HG02938 (cell line): ENCODE measurements around the gene ZFHX2.

ENCODE experiments used
- ATAC-seq: cut with Tn5 transposase; IDR thresholded peaks from one replicate; pipeline ENCODE4 v1.9.1; 2021; ENCODE audit warnings: mild to moderate bottlenecking, moderate library complexity; ENCODE audit not compliant: unreplicated experiment

ZFHX2 gene

DNA sequence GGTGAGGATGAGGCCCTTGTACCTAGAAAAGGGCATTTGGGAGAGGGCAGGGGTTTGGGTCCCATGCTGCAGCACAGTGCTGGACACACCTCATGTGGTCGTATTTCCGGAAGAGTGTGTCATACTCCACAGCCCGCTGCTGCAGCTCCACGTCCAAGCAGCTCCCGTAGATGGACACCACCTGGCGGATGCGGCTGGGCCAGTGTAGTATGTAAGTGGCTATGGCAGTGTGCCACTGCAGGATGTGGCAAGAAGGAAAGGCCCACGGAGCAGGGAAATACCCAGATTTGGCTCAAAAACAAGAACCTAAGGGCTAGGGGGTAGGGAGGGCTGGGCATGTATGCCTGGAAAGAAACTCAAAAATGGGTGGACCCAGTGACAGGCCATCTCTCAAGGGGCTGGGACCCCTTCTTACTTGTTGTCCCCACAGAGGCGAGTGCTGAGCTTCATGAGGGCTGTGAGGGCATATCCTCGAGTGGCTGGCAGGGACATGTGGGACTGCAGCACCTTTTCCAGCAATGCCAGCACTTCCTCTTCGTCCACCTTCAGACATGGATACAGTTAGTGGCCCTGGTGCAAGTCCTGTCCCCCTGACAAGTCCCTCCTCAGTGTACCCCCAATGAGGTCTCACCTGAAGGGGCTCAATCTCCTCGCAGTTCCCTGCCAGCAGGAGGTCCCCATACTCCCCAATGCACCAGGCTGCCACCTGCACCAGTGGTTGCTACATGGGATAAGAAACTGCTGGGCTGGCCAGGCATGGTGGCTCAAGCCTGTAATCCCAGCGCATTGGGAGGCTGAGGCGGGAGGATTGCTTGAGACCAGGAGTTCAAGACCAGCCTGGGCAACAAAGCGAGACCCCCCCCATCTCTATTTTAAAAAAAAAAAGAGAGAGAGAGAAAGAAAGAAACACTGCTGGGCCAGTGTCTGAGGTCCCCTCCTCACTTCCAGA, 10.6 kb upstream of the ZFHX2 start:
- ATAC-seq: no peak

DNA sequence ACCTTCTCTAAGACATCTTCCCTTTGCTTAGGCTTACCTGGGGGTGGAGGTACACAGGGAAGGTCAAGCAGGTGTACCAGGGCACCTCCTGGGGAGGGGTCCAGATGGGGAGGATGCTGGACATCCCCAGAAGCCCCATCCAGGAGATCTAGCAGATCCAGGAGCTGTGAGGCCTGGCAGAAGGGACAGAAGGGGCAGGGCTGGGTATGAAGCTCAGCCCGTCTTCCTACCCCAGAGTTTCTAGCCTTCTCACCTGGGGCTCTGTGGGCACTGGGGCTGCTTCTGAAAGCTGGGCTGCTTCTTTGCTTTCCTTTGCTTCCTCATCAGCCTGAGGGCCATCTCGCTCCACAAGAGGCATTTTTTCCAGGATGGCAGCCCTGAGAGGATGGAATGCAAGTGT, 9.7 kb upstream of the ZFHX2 start:
- no peak for ATAC-seq

GRCh38 chr14:23559926-23560520, 8.5 kb upstream of the ZFHX2 start:
- no peak for ATAC-seq

DNA sequence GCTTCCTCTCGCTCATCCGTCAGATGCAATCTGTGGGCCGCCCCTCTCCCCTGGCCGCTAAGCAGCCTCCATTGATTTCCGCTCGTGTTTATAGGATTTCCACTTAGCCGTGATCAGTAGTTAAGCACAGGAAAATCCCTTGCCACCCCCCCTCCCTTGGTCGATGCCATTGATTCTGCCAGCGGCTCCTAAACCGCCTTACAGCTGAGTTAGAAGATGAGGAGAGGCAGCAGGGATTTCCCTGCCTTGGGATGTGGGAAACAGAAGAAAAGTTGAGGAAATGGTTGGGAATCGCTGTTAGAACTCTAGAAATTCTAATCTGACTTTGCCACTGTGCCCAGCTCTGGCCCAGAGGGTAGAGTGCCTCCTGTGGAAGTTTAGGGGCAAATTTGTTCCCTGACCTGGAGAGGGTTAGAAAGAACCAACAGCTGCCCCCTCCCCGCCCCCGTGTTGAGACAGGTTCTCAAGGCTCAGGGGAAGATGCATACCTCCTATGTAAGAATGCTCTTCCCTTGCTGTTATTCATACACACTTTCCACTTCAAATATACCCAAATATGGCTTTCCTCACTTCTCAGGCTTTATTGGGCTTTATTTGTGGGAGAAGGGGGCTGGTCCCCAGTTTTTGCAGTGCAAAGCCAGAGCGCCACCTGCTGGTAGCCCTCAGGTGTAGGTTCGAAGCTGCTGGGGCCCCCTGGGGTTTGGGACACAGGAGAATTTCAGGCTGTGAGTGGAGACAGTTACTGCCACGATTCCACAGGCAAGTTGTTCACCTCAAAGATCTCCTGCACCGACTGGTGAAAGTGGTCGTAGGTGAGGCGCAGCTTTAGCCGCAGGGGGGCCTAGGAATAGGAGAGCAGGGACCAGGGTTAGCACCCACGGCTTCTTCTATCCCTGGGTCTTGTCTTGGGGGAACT, 7.7 kb upstream of the ZFHX2 start:
- no peak for ATAC-seq

- no peak for ATAC-seq
Measured at GRCh38 chr14:23558346-23559009, 6.9 kb upstream of the ZFHX2 start.

DNA sequence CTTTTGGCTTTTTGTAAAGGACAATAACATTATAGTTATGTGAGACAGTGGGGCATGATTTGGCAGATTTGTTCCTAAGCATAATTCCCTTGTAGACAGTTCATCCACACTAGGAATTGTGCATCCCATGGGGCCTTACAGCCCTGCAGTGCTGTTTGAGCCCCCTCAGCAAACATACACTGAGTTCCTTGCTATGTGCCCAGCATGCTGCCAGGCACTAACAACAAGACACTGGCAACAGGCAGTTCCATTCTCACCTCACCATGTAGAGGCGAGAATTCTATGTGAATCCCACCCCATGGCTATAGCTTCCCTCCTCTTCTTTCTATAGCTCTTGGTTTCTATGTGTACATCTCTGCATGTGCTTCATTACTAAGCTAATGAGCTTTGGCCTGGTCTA, 6.4 kb upstream of the ZFHX2 start:
- no peak for ATAC-seq

GRCh38 chr14:23557521-23557920, 6.0 kb upstream of the ZFHX2 start:
- ATAC-seq: no peak

GRCh38 chr14:23556700-23557440, 5.3 kb upstream of the ZFHX2 start:
- no peak for ATAC-seq

- ATAC-seq: peak; percentile 79
Measured at GRCh38 chr14:23555882-23556699, 4.5 kb upstream of the ZFHX2 start, which contains the start of gene THTPA. THTPA (plus strand) TSS chr14:23556271; CDS start chr14:23556758, 487 bp downstream.

GRCh38 chr14:23555533-23555881, 3.9 kb upstream of the ZFHX2 start:
- no peak for ATAC-seq

DNA sequence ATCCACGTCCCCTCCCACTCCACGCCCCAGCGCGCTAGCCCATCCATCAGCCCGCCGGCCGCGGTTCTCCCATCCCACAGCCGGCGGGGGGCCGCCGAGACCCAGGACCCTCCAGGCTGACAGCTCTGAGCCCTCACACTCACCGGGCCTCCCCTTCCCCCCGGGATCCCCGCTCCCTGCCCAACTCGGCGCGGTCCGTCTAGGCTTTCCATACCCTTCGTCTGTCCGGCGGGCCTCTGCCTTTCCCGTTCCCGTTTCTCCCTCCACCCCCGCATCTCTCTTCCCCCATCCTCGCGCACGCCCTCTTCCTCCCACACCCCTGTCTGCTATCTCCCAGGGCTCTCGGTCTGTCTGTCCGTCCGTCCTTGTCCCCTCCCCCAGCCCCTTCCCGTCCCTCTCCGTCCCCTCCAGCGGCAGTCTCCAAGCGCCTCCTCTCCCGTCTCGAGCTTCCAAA, 726 bp downstream of the ZFHX2 start:
- no peak for ATAC-seq

DNA sequence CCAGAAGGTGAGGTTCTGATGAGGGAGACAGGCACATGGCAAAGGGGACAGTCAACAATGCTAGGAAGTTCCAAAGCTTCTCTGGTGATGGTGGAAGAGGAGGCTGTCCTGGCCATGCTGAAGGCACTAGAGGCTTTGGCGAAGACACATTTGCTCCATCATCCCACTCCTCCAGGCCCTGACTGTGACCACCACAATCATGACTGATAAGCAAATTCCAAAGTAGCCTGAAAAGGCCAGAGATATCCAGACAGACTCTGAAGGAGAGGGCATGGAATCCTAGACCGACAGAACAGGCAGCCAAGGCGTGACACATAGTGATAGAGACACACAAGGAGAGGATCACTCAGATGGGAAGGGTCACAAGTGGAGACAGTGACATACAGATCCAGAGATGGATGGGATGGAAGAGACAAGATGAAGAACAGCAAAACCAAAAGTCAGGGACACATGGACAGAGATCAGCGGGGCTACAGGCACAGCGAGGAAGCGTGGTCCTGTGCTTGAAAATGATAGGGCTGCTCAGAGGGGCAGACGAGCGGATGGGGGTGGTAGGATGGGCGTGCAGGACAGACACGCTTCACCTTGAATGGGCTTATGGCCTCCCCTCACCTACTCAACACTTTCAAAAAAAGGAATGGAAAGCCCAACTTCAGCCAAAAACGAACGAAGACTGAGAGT, 1.3 kb downstream of the ZFHX2 start:
- ATAC-seq: no peak

DNA sequence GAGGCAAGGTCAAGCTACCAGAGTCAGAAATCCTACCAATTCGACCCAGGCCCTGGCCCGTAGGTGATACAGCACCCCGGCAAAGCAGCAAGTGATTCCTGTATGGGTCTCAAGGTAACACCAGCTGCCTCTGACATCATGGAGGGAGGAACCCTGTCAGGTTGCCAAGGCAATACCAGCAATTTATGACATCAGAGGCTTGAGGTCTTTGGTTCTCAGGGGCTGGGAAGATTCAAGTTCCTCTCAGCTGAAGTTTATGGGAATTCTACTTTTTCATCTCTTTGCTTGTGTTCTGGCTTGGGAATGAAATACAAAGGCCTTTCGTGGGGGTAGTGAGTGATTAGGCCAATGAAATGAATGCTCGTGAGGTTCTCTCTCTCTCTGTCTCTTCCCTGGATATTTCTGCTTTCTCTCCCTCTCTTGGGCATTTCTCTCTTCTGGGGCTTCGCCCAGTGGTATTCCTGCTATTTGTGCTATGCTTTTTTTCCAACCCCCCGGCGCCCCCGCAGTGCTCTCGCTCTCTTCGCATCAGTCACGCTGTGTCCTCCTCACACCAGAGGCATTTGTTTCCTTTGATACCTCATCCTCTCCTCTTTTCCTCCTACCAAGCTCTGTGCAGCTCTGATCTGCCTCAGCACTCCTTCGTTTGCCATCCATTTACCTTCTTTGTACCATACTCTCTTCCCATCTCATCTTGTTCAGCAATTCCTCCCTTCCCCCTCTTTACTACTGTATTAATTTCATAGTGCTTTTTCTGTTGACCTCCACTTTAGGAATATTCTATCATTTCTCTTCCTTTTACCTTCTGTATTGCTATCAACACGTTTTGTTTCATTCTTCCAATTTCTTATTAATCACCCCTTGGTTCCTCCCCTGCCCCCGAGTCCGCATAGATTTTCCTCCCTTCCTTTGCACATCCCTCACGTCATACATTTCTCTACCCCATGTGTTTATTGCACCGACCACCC, 2.9 kb downstream of the ZFHX2 start:
- no peak for ATAC-seq

DNA sequence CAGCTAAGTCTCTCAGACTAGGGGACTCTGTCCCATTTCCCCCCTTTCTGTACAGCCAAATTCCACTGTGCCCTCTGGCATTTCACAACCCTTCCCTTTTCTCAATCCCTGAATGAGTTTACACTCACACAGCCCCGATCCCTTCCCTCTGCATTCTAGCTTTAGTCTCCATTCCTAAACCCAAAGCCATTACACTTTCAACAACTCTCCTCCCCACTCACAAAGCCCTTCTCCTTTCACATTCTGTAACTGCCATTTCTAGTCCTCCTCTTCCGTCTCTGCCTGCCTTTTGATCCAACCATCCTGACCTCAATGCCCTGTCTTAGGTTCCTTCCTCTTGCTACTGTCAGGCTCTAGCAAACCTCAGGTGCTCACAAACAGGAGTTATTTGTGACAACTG, 3.6 kb downstream of the ZFHX2 start:
- no peak for ATAC-seq

- no peak for ATAC-seq
Measured at GRCh38 chr14:23546450-23547035, 5.0 kb downstream of the ZFHX2 start.

DNA sequence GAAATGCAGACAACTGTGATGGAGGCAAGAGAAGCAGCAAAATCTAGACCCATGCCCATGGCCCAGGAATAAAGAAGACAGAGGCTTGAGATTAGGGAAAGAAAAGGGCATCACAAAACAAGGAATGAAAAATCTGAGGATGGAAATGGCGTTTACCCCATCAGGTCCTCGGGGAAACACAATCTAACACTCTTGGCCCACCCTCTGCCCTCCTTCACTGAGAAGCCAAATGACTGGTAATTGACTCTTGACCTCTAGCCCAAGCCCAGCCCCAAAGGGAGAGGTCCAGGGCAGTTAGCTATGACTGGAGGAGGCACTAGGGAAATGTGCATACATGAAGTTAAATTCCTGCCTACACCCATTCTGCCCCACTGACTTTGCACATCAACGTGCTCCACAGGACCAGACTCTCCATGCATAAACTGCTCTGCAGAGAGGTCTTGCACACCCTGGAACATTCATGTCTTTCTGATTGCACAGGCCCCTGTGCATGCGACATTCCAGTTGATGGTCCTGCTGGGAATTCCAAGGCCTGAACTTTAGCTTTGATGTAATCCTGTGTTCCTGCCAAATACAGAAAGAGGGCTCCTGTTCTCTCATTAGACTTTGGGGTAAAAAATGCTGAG, 5.7 kb downstream of the ZFHX2 start:
- ATAC-seq: no peak
